ENCODE results near the gene ST6GALNAC3. TPM values are rescaled to one million over a fixed set of nuclear protein-coding genes. Genes with fewer than 3 reads are reported as not detected.
A peak's percentile ranks its signal among the peaks of the same experiment; 100 is the strongest.

Gene ST6GALNAC3
- total RNA-seq, 1 experiment from 2014 or later, result not detected

GRCh38 chr1:76247261-76247852 lies 172.8 kb downstream of the ST6GALNAC3 start:
- DNase-seq (ENCODE audit: low read depth), result no peak

GRCh38 chr1:76250271-76250670 lies 175.7 kb downstream of the ST6GALNAC3 start:
- no peak for DNase-seq (ENCODE audit: low read depth)

GRCh38 chr1:76252431-76252830 lies 177.9 kb downstream of the ST6GALNAC3 start:
- no peak for DNase-seq (ENCODE audit: low read depth)

- no peak for DNase-seq (ENCODE audit: low read depth)
These were observed 179.8 kb downstream of the ST6GALNAC3 start for GRCh38 chr1:76254104-76255030.

GRCh38 chr1:76256289-76257223 lies 182.0 kb downstream of the ST6GALNAC3 start:
- DNase-seq (ENCODE audit: low read depth), result no peak

- DNase-seq (ENCODE audit: low read depth), result no peak
These were observed 183.3 kb downstream of the ST6GALNAC3 start for GRCh38 chr1:76257823-76258222.

- no peak for DNase-seq (ENCODE audit: low read depth)
These were observed 184.7 kb downstream of the ST6GALNAC3 start for GRCh38 chr1:76259270-76259669.

GRCh38 chr1:76260279-76260678 lies 185.7 kb downstream of the ST6GALNAC3 start:
- no peak for DNase-seq (ENCODE audit: low read depth)

GRCh38 chr1:76262601-76263000 lies 188.1 kb downstream of the ST6GALNAC3 start:
- DNase-seq (ENCODE audit: low read depth), result no peak

- no peak for DNase-seq (ENCODE audit: low read depth)
These were observed 190.1 kb downstream of the ST6GALNAC3 start for GRCh38 chr1:76264642-76265041.

- DNase-seq (ENCODE audit: low read depth), result no peak
These were observed 192.2 kb downstream of the ST6GALNAC3 start for GRCh38 chr1:76266762-76267161.

- no peak for DNase-seq (ENCODE audit: low read depth)
These were observed 193.1 kb downstream of the ST6GALNAC3 start for GRCh38 chr1:76267631-76268030.

GRCh38 chr1:76268341-76268740 lies 193.8 kb downstream of the ST6GALNAC3 start:
- no peak for DNase-seq (ENCODE audit: low read depth)

- peak; percentile 0 for DNase-seq (ENCODE audit: low read depth)
These were observed 194.6 kb downstream of the ST6GALNAC3 start for GRCh38 chr1:76269155-76269554.

- no peak for DNase-seq (ENCODE audit: low read depth)
These were observed 199.8 kb downstream of the ST6GALNAC3 start for GRCh38 chr1:76274302-76274701.

- no peak for DNase-seq (ENCODE audit: low read depth)
These were observed 200.2 kb downstream of the ST6GALNAC3 start for GRCh38 chr1:76274718-76275117.

- DNase-seq (ENCODE audit: low read depth), result no peak
These were observed 204.2 kb downstream of the ST6GALNAC3 start for GRCh38 chr1:76278711-76279100.

- DNase-seq (ENCODE audit: low read depth), result no peak
These were observed 204.7 kb downstream of the ST6GALNAC3 start for GRCh38 chr1:76279101-76279748.

GRCh38 chr1:76281306-76281705 lies 206.8 kb downstream of the ST6GALNAC3 start:
- DNase-seq (ENCODE audit: low read depth), result no peak

- no peak for DNase-seq (ENCODE audit: low read depth)
These were observed 210.3 kb downstream of the ST6GALNAC3 start for GRCh38 chr1:76284842-76285241.

GRCh38 chr1:76285578-76286135 lies 211.1 kb downstream of the ST6GALNAC3 start:
- DNase-seq (ENCODE audit: low read depth), result no peak

All from LHCN-M2 (cell line).